Peyer's patch (tissue), 4 donors: ENCODE measurements around the gene RHOF. TPM values are rescaled to one million over a fixed set of nuclear protein-coding genes. Genes with fewer than 3 reads are reported as not detected.

Experiments
- DNase-seq, 3 donors: peaks; one replicate each; pipeline ENCODE4 v3.0.0-alpha.2; 2017 to 2019
- H3K27ac ChIP-seq, 4 donors: fragments of 200-600 bp; sonication (generic); one replicate each; pipeline ENCODE4 v1.5.1; 2016 to 2019
- H3K27me3 ChIP-seq, 2 donors: fragments of 200-600 bp; sonication (generic); one replicate each; pipeline ENCODE4 v1.5.1; 2019
- H3K36me3 ChIP-seq, 3 donors: fragments of 200-600 bp; sonication (generic); one replicate each; pipeline ENCODE4 v1.5.1; 2016 to 2019
- H3K4me1 ChIP-seq, 4 donors: fragments of 200-600 bp; sonication (generic); one replicate each; pipeline ENCODE4 v1.5.1; 2016 to 2019
- H3K4me3 ChIP-seq, 4 donors: fragments of 200-600 bp; sonication (generic); 1 replicate in 3 of 4; 2 replicates in 1 of 4; pipeline ENCODE4 v1.5.1; 2016 to 2019; ENCODE audit warnings: mild to moderate bottlenecking in 1 of 4
- H3K9me3 ChIP-seq, 4 donors: fragments of 200-600 bp; sonication (generic); one replicate each; pipeline ENCODE4 v1.5.1; 2016 to 2019; ENCODE audit warnings: mild to moderate bottlenecking in 1 of 4
- CTCF ChIP-seq, 6 experiments: fragments of 450-650 bp in 4 of 6; fragments of 200-600 bp in 2 of 6; sonication (generic) in 1 of 6; IDR thresholded peaks; one replicate each; pipeline ENCODE4 v1.5.1; 2017 to 2019; ENCODE audit warnings: antibody characterized with exemption in 6 of 6, mild to moderate bottlenecking in 3 of 6, moderate library complexity in 1 of 6
- POLR2A ChIP-seq, 2 donors: fragments of 450-650 bp; IDR thresholded peaks; one replicate each; pipeline ENCODE4 v1.5.1; 2017; ENCODE audit warnings: antibody characterized with exemption in 2 of 2, mild to moderate bottlenecking in 2 of 2, moderate library complexity in 2 of 2
- total RNA-seq, 4 donors: library from RNA; depleted of rRNA; stranded (reverse); fragments of >200 nt; gene quantifications; one replicate each; pipeline ENCODE4 v1.1.0, GENCODE V29; 2016

The RHOF gene
- total RNA-seq, 4 donors from 2014 or later = 31.4 to 134 (median 91.0) TPM

- no peak for DNase-seq
- Histone ChIP-seq H3K36me3 (peaks cover 0 to 58% (median 0%) of the 10 kb centered on the region in 3 donors), H3K27me3 (no peaks in the 10 kb centered on the region), H3K4me3 (no peak overlapping the region), H3K27ac (no peak overlapping the region), H3K9me3 (no peaks in the 10 kb centered on the region), H3K4me1 (no peaks in the 10 kb centered on the region)
- TF ChIP-seq CTCF (IDR thresholded peaks at IDR 0.05) (no peak), POLR2A (IDR thresholded peaks at IDR 0.05) (no peak)
Measured at GRCh38 chr12:121831571-121832245, 38.2 kb upstream of the RHOF start.

GRCh38 chr12:121830588-121831265 is 37.2 kb upstream of the RHOF start:
- no peak overlapping the region for H3K27ac ChIP-seq
- H3K4me3 ChIP-seq = no peak overlapping the region
- no peak for DNase-seq
- H3K4me1 ChIP-seq = no peaks in the 10 kb centered on the region
- peaks cover 0 to 68% (median 0%) of the 10 kb centered on the region in 3 donors for H3K36me3 ChIP-seq
- TF ChIP-seq CTCF (IDR thresholded peaks at IDR 0.05) = no peak
- TF ChIP-seq POLR2A (IDR thresholded peaks at IDR 0.05) = no peak
- no peaks in the 10 kb centered on the region for H3K9me3 ChIP-seq
- H3K27me3 ChIP-seq = no peaks in the 10 kb centered on the region

GRCh38 chr12:121830134-121830533 is 36.6 kb upstream of the RHOF start:
- TF ChIP-seq CTCF (IDR thresholded peaks at IDR 0.05) (no peak), POLR2A (IDR thresholded peaks at IDR 0.05) (no peak)
- no peak overlapping the region for H3K4me3 ChIP-seq
- no peaks in the 10 kb centered on the region for H3K9me3 ChIP-seq
- peaks cover 0 to 74% (median 0%) of the 10 kb centered on the region in 3 donors for H3K36me3 ChIP-seq
- H3K27me3 ChIP-seq = no peaks in the 10 kb centered on the region
- H3K27ac ChIP-seq = no peak overlapping the region
- DNase-seq = no peak
- H3K4me1 ChIP-seq = no peaks in the 10 kb centered on the region

- TF ChIP-seq CTCF (IDR thresholded peaks at IDR 0.05) (no peak), POLR2A (IDR thresholded peaks at IDR 0.05) (no peak)
- Histone ChIP-seq H3K4me3 (no peak overlapping the region), H3K4me1 (no peaks in the 10 kb centered on the region), H3K9me3 (no peaks in the 10 kb centered on the region), H3K27ac (no peak overlapping the region), H3K27me3 (no peaks in the 10 kb centered on the region), H3K36me3 (peaks cover 0 to 81% (median 0%) of the 10 kb centered on the region in 3 donors)
- no peak for DNase-seq
Measured at GRCh38 chr12:121829250-121829918, 35.9 kb upstream of the RHOF start.

GRCh38 chr12:121828826-121829225 is 35.3 kb upstream of the RHOF start:
- TF ChIP-seq CTCF (IDR thresholded peaks at IDR 0.05) = no peak
- no peak for TF ChIP-seq POLR2A (IDR thresholded peaks at IDR 0.05)
- H3K9me3 ChIP-seq = no peaks in the 10 kb centered on the region
- H3K27ac ChIP-seq = no peak overlapping the region
- no peaks in the 10 kb centered on the region for H3K27me3 ChIP-seq
- peaks cover 0 to 87% (median 0%) of the 10 kb centered on the region in 3 donors for H3K36me3 ChIP-seq
- no peaks in the 10 kb centered on the region for H3K4me1 ChIP-seq
- H3K4me3 ChIP-seq = no peak overlapping the region
- DNase-seq = no peak
